ENCODE measurements around the gene MATN4. TPM values are rescaled to one million over a fixed set of nuclear protein-coding genes. Genes with fewer than 3 reads are reported as not detected.

Gene MATN4
- total RNA-seq, 4 donors from 2014 or later = 0.19 to 0.24 TPM; not detected in 2

DNA sequence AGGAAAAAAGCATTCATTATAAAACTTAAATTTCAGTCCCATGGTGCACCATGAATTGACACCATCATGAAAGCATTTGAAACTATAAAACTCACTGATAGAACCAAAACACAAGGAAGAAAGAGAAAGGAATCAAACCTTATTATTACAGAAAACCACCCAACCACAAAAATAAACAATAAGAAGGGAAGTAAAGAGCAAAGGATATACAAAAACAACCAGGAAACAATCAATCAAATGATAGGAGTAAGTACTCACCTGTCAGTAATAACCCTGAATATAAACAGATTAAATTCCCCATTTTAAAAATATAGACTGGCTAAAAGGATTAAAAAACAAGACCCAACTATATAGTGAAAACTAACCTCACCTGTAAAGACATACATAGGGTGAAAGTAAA is 59.5 kb downstream of the MATN4 start:
- TF ChIP-seq, protein P1, sequence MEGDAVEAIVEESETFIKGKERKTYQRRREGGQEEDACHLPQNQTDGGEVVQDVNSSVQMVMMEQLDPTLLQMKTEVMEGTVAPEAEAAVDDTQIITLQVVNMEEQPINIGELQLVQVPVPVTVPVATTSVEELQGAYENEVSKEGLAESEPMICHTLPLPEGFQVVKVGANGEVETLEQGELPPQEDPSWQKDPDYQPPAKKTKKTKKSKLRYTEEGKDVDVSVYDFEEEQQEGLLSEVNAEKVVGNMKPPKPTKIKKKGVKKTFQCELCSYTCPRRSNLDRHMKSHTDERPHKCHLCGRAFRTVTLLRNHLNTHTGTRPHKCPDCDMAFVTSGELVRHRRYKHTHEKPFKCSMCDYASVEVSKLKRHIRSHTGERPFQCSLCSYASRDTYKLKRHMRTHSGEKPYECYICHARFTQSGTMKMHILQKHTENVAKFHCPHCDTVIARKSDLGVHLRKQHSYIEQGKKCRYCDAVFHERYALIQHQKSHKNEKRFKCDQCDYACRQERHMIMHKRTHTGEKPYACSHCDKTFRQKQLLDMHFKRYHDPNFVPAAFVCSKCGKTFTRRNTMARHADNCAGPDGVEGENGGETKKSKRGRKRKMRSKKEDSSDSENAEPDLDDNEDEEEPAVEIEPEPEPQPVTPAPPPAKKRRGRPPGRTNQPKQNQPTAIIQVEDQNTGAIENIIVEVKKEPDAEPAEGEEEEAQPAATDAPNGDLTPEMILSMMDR (IDR thresholded peaks at IDR 0.05) = no peak
- no peak for ATAC-seq (ENCODE audit: low FRiP score)

DNA sequence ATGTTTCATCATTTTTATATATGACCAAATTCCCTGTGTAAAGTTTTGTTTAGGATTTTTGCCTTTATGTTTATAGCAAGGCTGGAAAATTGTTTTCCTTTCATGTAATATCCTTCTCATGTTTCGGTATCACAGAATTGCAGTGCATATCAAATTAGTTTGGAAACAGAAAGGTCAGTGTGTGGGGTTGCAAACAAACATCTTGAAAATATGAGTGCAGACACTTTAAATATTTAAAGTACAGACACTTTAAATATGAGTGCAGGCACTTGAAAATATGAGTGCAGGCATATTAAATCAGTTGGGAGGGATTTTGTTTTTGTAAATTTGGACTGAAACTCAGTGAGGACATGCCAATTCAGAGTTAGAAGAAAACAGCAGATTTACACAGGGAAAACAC is 60.2 kb downstream of the MATN4 start:
- TF ChIP-seq, protein P1 (IDR thresholded peaks at IDR 0.05) = no peak
- no peak for ATAC-seq (ENCODE audit: low FRiP score)
- DNase-seq (ENCODE audit: low spot score) = no peak

More for the DNA sequence above, 59.5 kb downstream of the MATN4 start:
- DNase-seq (ENCODE audit: low spot score) = no peak

DNA sequence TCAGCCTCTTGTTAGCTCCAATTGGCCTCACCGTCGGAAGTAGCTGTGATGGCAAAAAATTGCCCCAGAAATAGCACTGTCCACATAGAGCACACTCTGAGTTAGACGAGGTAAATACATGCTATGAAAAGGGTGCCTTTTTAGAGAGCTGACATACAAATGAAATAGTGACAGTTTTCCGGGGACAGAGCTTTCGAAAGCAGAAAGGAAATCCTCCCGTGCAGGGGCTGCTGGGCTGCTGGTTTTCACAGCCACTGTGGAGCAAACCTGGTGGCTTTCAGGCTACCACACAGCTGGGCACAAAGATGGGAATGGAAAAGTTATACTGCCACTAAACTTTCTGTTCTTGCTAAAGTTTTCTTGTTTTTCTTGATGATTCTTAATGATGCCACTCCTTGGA is 62.0 kb downstream of the MATN4 start:
- ATAC-seq (ENCODE audit: low FRiP score) (no peak), DNase-seq (ENCODE audit: low spot score) (no peak)
- TF ChIP-seq, protein P1 (IDR thresholded peaks at IDR 0.05) = no peak

Other genes with a start within 250 kb of the MATN4 start
- under 1 TPM in 3 of 4 donors, not detected in 1; 0.47 to 0.60 (median 0.56) TPM for gene KCNS1, start 207.2 kb downstream of the MATN4 start, total RNA-seq
- not detected for gene WFDC5, start 193.1 kb downstream of the MATN4 start, total RNA-seq
- gene WFDC12, start 183.8 kb downstream of the MATN4 start, total RNA-seq = not detected
- gene PI3, start 133.4 kb downstream of the MATN4 start, total RNA-seq = 1 to 10 TPM in 3 of 4 donors, not detected in 1; 1.1 to 6.7 (median 4.3) TPM
- gene SEMG1, start 101.3 kb downstream of the MATN4 start, total RNA-seq = not detected
- not detected for gene SEMG2, start 86.9 kb downstream of the MATN4 start, total RNA-seq
- gene SLPI, start 53.7 kb downstream of the MATN4 start, total RNA-seq = 100 to 1,000 TPM; 114 to 505 (median 171) TPM
- gene RBPJL, start 1.5 kb downstream of the MATN4 start, total RNA-seq = not detected
- 100 to 1,000 TPM in 2 of 4 donors, 10 to 100 TPM in 2; 31.4 to 279 (median 103) TPM for gene SDC4, start 40.1 kb upstream of the MATN4 start, total RNA-seq
- gene SYS1, start 54.9 kb upstream of the MATN4 start, total RNA-seq = 10 to 100 TPM; 26.6 to 55.0 (median 51.3) TPM
- gene TP53TG5, start 70.0 kb upstream of the MATN4 start, total RNA-seq = under 1 TPM in 1 of 4 donors, not detected in 3; 0.47 TPM
- 10 to 100 TPM; 20.7 to 45.7 (median 27.9) TPM for gene DBNDD2, start 100.0 kb upstream of the MATN4 start, total RNA-seq
- gene PIGT, start 107.8 kb upstream of the MATN4 start, total RNA-seq = 10 to 100 TPM; 76.4 to 87.3 (median 83.5) TPM
- gene WFDC2, start 161.5 kb upstream of the MATN4 start, total RNA-seq = 1 to 10 TPM; 3.0 to 8.4 (median 7.0) TPM
- gene SPINT3, start 207.3 kb upstream of the MATN4 start, total RNA-seq = not detected
- not detected for gene WFDC6, start 231.2 kb upstream of the MATN4 start, total RNA-seq
- not detected for gene EPPIN, start 239.1 kb upstream of the MATN4 start, total RNA-seq